ENCODE measurements around the gene TMEM143. TPM values are rescaled to one million over a fixed set of nuclear protein-coding genes. Genes with fewer than 3 reads are reported as not detected.

Gene TMEM143
- total RNA-seq, 2 experiments from 2014 or later: 9.4 to 11.0 TPM

GRCh38 chr19:48302600-48302959 is 61.2 kb downstream of the TMEM143 start:
- DNase-seq: no peak
- H3K9me3 ChIP-seq (ENCODE audit: control insufficient read depth in 1 of 2, insufficient read depth in 1 of 2, low read length in 2 of 2): no peaks in the 10 kb centered on the region
- ATAC-seq (ENCODE audit: poor library complexity): no peak
- Mint-ChIP-seq H3K27ac (no peak overlapping the region), H3K4me3 (no peak overlapping the region), H3K4me1 (ENCODE audit: low read depth) (no peaks in the 10 kb centered on the region), H3K27me3 (no peaks in the 10 kb centered on the region), H3K9me3 (no peaks in the 10 kb centered on the region), H3K36me3 (ENCODE audit: low read depth) (no peaks in the 10 kb centered on the region)
- intact Hi-C loops (cut with DNase I, micrococcal nuclease): no loop called here
- H3K4me1 ChIP-seq (ENCODE audit: insufficient read depth, low read length): no peaks in the 10 kb centered on the region
- TF ChIP-seq CTCF (IDR thresholded peaks at IDR 0.05): no peak
- no peak overlapping the region for H3K4me3 ChIP-seq (ENCODE audit: low read length)
- ChIA-PET CTCF (no interaction called here), POLR2A (no interaction called here)
- no peak overlapping the region for H3K27ac ChIP-seq (ENCODE audit: low read depth in 1 of 2, low read length in 2 of 2)
- H3K27me3 ChIP-seq (ENCODE audit: control insufficient read depth in 1 of 2, insufficient read depth in 2 of 2, low read length in 2 of 2): no peaks in the 10 kb centered on the region
- H3K36me3 ChIP-seq (ENCODE audit: insufficient read depth, low read length): no peaks in the 10 kb centered on the region

- intact Hi-C loops (cut with DNase I, micrococcal nuclease): no loop called here
- Mint-ChIP-seq H3K4me1 (ENCODE audit: low read depth) (no peaks in the 10 kb centered on the region), H3K36me3 (ENCODE audit: low read depth) (no peaks in the 10 kb centered on the region), H3K9me3 (no peaks in the 10 kb centered on the region), H3K27me3 (no peaks in the 10 kb centered on the region), H3K4me3 (no peak overlapping the region), H3K27ac (no peak overlapping the region)
- Histone ChIP-seq H3K27me3 (ENCODE audit: control insufficient read depth in 1 of 2, insufficient read depth in 2 of 2, low read length in 2 of 2) (no peaks in the 10 kb centered on the region), H3K9me3 (ENCODE audit: control insufficient read depth in 1 of 2, insufficient read depth in 1 of 2, low read length in 2 of 2) (no peaks in the 10 kb centered on the region), H3K4me1 (ENCODE audit: insufficient read depth, low read length) (no peaks in the 10 kb centered on the region), H3K36me3 (ENCODE audit: insufficient read depth, low read length) (no peaks in the 10 kb centered on the region), H3K4me3 (ENCODE audit: low read length) (no peak overlapping the region), H3K27ac (ENCODE audit: low read depth in 1 of 2, low read length in 2 of 2) (no peak overlapping the region)
- no peak for DNase-seq
- CTCF ChIA-PET: no interaction called here
- POLR2A ChIA-PET: no interaction called here
- no peak for ATAC-seq (ENCODE audit: poor library complexity)
- TF ChIP-seq CTCF (IDR thresholded peaks at IDR 0.05): no peak
These were observed 61.7 kb downstream of the TMEM143 start for GRCh38 chr19:48301886-48302599.

DNA sequence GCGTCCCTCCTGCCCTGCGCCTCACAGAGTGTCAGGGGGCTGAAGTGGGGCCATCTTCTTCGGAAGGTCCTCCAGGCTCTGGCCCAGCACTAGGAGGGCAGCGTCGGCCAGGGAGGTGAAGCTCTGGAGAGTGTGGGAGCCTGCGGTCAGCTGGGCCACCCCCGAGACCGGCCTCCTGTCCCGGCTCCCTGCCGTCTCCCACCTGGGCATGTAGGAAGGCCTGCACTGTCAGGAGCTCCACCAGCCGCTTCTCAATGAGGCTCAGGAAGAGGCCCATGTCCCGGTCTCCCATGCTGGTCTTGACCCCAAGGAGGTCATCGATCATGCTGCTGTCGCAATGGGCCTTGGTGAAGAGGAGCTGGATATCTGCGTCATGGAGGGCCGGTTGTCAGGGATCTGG is 65.8 kb downstream of the TMEM143 start:
- peaks cover under 1% of the 10 kb centered on the region for H3K27me3 Mint-ChIP-seq
- CTCF ChIA-PET: no interaction called here
- Histone ChIP-seq H3K36me3 (ENCODE audit: insufficient read depth, low read length) (no peaks in the 10 kb centered on the region), H3K9me3 (ENCODE audit: control insufficient read depth in 1 of 2, insufficient read depth in 1 of 2, low read length in 2 of 2) (no peaks in the 10 kb centered on the region), H3K27ac (ENCODE audit: low read depth in 1 of 2, low read length in 2 of 2) (no peak overlapping the region), H3K4me3 (ENCODE audit: low read length) (no peak overlapping the region), H3K4me1 (ENCODE audit: insufficient read depth, low read length) (no peaks in the 10 kb centered on the region), H3K27me3 (ENCODE audit: control insufficient read depth in 1 of 2, insufficient read depth in 2 of 2, low read length in 2 of 2) (peaks cover 0 to 2% of the 10 kb centered on the region in 2 experiments)
- H3K4me1 Mint-ChIP-seq (ENCODE audit: low read depth): no peaks in the 10 kb centered on the region
- no peak for TF ChIP-seq CTCF (IDR thresholded peaks at IDR 0.05)
- H3K27ac Mint-ChIP-seq: no peak overlapping the region
- ATAC-seq (ENCODE audit: poor library complexity) (no peak), DNase-seq (no peak)
- POLR2A ChIA-PET: no interaction called here
- intact Hi-C loops (cut with DNase I, micrococcal nuclease): no loop called here
- no peak overlapping the region for H3K4me3 Mint-ChIP-seq
- H3K36me3 Mint-ChIP-seq (ENCODE audit: low read depth): no peaks in the 10 kb centered on the region
- H3K9me3 Mint-ChIP-seq: no peaks in the 10 kb centered on the region
